SKM-1 treated with dmso at 0.1 percent for 144 hours (cell line): ENCODE measurements around the gene GAGE12D.
"Not testable (repeated sequence)": the region's sequence is repeated elsewhere in the genome, so short reads cannot be mapped to it uniquely, and the experiment has no call there.

Experiments
- DNase-seq: peaks from one replicate; lab custom pipeline; 2025; ENCODE audit not compliant: unreplicated experiment; lab: John Stamatoyannopoulos, UW

The GAGE12D gene

DNA sequence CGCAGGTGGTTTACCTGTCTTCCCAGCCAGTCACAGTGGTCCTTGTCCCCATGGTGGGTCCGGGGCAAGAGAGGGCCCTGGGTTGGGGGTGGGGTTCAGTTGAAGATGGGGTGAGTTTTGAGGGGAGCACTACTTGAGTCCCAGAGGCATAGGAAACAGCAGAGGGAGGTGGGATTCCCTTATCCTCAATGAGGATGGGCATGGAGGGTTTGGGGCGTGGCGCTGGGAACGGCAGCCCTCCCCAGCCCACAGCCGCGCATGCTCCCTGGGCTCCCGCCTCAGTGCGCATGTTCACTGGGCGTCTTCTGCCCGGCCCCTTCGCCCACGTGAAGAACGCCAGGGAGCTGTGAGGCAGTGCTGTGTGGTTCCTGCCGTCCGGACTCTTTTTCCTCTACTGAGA, at the start of gene GAGE12D:
Gene GAGE12D, plus strand, starts transcription at position 301 of the 400 bp plus-strand sequence. CDS start 1,155 bp downstream, outside the sequence.
- not testable (repeated sequence) for DNase-seq

DNA sequence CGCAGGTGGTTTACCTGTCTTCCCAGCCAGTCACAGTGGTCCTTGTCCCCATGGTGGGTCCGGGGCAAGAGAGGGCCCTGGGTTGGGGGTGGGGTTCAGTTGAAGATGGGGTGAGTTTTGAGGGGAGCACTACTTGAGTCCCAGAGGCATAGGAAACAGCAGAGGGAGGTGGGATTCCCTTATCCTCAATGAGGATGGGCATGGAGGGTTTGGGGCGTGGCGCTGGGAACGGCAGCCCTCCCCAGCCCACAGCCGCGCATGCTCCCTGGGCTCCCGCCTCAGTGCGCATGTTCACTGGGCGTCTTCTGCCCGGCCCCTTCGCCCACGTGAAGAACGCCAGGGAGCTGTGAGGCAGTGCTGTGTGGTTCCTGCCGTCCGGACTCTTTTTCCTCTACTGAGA, 9.7 kb upstream of the GAGE12D start, which contains the start of gene GAGE12C:
Gene GAGE12C, plus strand, starts transcription at position 301 of the 400 bp plus-strand sequence. CDS start 1,155 bp downstream, outside the sequence.
- DNase-seq, result not testable (repeated sequence)

- not testable (repeated sequence) for DNase-seq
These were observed 9.5 kb downstream of the GAGE12D start, which contains the start of gene GAGE12E for GRCh38 chrX:49550989-49551388. Gene GAGE12E, plus strand, starts transcription at chrX:49551289. Its CDS starts 1,155 bp downstream, at chrX:49552444.

DNA sequence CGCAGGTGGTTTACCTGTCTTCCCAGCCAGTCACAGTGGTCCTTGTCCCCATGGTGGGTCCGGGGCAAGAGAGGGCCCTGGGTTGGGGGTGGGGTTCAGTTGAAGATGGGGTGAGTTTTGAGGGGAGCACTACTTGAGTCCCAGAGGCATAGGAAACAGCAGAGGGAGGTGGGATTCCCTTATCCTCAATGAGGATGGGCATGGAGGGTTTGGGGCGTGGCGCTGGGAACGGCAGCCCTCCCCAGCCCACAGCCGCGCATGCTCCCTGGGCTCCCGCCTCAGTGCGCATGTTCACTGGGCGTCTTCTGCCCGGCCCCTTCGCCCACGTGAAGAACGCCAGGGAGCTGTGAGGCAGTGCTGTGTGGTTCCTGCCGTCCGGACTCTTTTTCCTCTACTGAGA, 19.0 kb downstream of the GAGE12D start, which contains the start of gene GAGE12F:
Gene GAGE12F, plus strand, starts transcription at position 301 of the 400 bp plus-strand sequence. CDS start 1,155 bp downstream, outside the sequence.
- DNase-seq, result not testable (repeated sequence)

- DNase-seq, result not testable (repeated sequence)
These were observed 27.2 kb downstream of the GAGE12D start for GRCh38 chrX:49568728-49569127.

DNA sequence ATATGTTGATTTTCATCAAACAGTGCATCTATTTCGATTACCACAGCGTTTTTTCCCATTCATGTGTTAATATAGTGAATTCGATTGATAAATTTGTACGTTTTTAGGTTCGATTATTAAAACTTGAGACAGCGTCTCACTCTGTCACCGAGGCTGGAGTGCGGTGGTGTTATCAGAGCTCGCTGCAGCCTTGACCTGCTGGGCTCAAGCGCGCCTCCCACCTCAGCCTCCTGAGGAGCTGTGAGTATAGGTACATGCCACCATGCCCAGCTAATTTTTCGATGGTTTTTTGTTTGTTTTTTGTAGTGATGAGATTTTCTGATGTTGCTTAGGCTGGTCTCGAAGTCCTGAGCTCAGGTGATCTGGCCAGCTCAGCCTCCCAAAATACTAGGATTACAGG, 27.6 kb downstream of the GAGE12D start:
- not testable (repeated sequence) for DNase-seq

GRCh38 chrX:49570100-49570499, 28.6 kb downstream of the GAGE12D start, which contains the start of gene GAGE12G:
Gene GAGE12G, plus strand, starts transcription at chrX:49570400. Its CDS starts 1,155 bp downstream, at chrX:49571555.
- DNase-seq, result not testable (repeated sequence)

GRCh38 chrX:49579649-49580048, 38.1 kb downstream of the GAGE12D start, which contains the start of gene GAGE12H:
Gene GAGE12H, plus strand, starts transcription at chrX:49579949. Its CDS starts 1,155 bp downstream, at chrX:49581104.
- not testable (repeated sequence) for DNase-seq

GRCh38 chrX:49589196-49589595, 47.7 kb downstream of the GAGE12D start, which contains the start of gene GAGE2A:
Gene GAGE2A, plus strand, starts transcription at chrX:49589496. Its CDS starts 1,155 bp downstream, at chrX:49590651.
- DNase-seq, result not testable (repeated sequence)

DNA sequence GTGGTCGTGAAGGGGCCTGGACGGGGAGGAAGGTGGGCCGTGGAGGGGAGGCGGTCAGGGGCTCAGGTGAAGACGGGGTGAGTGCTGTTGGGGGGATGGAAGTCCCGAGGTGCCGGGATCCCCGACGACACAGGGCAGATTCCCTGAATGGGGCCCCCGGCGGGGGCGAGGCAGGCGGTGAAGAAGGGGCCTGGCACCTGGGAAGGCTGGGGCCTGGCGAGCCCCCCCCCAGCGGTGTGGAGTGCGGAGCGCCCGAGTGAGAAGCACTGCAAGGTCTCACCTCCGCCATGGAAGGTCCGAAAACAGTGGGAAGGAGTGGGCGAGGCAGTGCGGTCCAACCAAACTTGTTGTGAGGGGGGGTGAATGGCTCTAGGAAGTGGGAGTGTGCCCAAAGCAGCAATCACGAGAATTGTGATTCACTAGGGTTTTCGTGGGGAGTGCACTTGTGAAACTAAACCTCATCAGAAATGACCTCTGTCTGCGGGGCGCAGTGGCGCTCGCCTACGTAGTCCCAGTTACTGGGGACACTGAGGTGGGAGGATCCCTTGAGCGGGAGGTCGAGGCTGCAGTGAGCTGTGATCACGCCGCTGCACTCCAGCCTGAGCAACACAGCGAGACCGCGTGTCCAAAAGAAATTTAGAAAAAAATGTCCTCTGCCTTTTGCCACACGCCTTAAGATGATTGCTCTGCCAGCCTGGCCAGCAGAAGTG, 48.4 kb downstream of the GAGE12D start:
- DNase-seq, result not testable (repeated sequence)

- DNase-seq, result not testable (repeated sequence)
These were observed 49.0 kb downstream of the GAGE12D start for GRCh38 chrX:49590488-49590887.
